Measurements from ENCODE around the gene MADD. TPM values are rescaled to one million over a fixed set of nuclear protein-coding genes. Genes with fewer than 3 reads are reported as not detected.

The MADD gene
- total RNA-seq, 2 donors from 2014 or later, result 22.8 to 41.2 TPM

DNA sequence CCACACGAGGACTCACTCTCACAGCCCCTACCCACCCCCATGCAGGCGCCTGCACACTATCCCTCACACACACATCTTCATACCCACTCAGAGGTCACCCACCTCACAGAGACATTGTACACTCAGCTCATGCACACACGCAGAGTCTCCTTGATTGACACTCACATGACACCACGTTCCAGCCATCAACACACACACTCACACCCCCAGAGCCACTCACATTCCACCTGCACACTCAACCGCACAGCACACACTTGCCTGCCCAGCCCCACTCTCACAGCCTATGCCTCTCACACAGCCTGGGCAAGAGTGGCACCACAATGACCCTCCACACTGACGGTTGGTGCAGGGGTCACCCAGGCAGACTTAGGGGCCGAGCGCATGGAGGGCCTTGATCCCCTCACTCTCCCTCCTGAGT lies 106.2 kb downstream of the MADD start:
- H3K4me3 ChIP-seq, result no peak overlapping the region
- no peaks in the 10 kb centered on the region for H3K36me3 ChIP-seq (replicated peaks in 1 of 2; ENCODE audit: insufficient read depth in 1 of 2, low read depth in 2 of 2)
- H3K9me3 ChIP-seq, result no peaks in the 10 kb centered on the region
- ATAC-seq, result no peak
- no peak overlapping the region for H3K27ac ChIP-seq
- no peaks in the 10 kb centered on the region for H3K4me1 ChIP-seq
- DNase-seq, result no peak
- intact Hi-C loops (cut with DNase I), result loop anchor here (5.0 kb wide), 1 partner anchor 76 kb away; no protein-coding TSS in a partner anchor
- no peak for TF ChIP-seq POLR2A (IDR thresholded peaks at IDR 0.05)
- TF ChIP-seq, protein P1, sequence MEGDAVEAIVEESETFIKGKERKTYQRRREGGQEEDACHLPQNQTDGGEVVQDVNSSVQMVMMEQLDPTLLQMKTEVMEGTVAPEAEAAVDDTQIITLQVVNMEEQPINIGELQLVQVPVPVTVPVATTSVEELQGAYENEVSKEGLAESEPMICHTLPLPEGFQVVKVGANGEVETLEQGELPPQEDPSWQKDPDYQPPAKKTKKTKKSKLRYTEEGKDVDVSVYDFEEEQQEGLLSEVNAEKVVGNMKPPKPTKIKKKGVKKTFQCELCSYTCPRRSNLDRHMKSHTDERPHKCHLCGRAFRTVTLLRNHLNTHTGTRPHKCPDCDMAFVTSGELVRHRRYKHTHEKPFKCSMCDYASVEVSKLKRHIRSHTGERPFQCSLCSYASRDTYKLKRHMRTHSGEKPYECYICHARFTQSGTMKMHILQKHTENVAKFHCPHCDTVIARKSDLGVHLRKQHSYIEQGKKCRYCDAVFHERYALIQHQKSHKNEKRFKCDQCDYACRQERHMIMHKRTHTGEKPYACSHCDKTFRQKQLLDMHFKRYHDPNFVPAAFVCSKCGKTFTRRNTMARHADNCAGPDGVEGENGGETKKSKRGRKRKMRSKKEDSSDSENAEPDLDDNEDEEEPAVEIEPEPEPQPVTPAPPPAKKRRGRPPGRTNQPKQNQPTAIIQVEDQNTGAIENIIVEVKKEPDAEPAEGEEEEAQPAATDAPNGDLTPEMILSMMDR (IDR thresholded peaks at IDR 0.05), result no peak
- H3K27me3 ChIP-seq, result no peaks in the 10 kb centered on the region
- WGBS, 2 donors, result 67 to 79% methylated on average over 8 of the region's 8 CpGs

- intact Hi-C loops (cut with DNase I), result loop anchor here (5.0 kb wide), 1 partner anchor 76 kb away; no protein-coding TSS in a partner anchor
- TF ChIP-seq, protein P1 (IDR thresholded peaks at IDR 0.05), result no peak
- TF ChIP-seq POLR2A (IDR thresholded peaks at IDR 0.05), result no peak
- Histone ChIP-seq H3K27ac (peak overlapping the region in 1 of 4 donors; percentile 57), H3K27me3 (no peaks in the 10 kb centered on the region), H3K4me1 (no peaks in the 10 kb centered on the region), H3K36me3 (replicated peaks in 1 of 2; ENCODE audit: insufficient read depth in 1 of 2, low read depth in 2 of 2) (no peaks in the 10 kb centered on the region), H3K4me3 (no peak overlapping the region), H3K9me3 (no peaks in the 10 kb centered on the region)
- WGBS, 2 donors, result 62 to 64% methylated on average over 7 to 14 of the region's 14 CpGs
- ATAC-seq (no peak), DNase-seq (peak in 1 of 4 donors; percentile 42)
Measured at GRCh38 chr11:47376525-47377371, 106.8 kb downstream of the MADD start.

- Histone ChIP-seq H3K4me3 (no peak overlapping the region), H3K27ac (peak overlapping the region in 1 of 4 donors; percentile 57), H3K4me1 (no peaks in the 10 kb centered on the region), H3K27me3 (no peaks in the 10 kb centered on the region), H3K36me3 (replicated peaks in 1 of 2; ENCODE audit: insufficient read depth in 1 of 2, low read depth in 2 of 2) (no peaks in the 10 kb centered on the region), H3K9me3 (no peaks in the 10 kb centered on the region)
- intact Hi-C loops (cut with DNase I), result loop anchor here (5.0 kb wide), 1 partner anchor 75 kb away; no protein-coding TSS in a partner anchor
- WGBS, 2 donors, result 60 to 91% methylated on average over 4 to 5 of the region's 5 CpGs
- no peak for TF ChIP-seq POLR2A (IDR thresholded peaks at IDR 0.05)
- TF ChIP-seq, protein P1 (IDR thresholded peaks at IDR 0.05), result no peak
- DNase-seq (no peak), ATAC-seq (no peak)
Measured at GRCh38 chr11:47377571-47378009, 107.7 kb downstream of the MADD start.

- no peaks in the 10 kb centered on the region for H3K9me3 ChIP-seq
- H3K36me3 ChIP-seq (replicated peaks in 1 of 2; ENCODE audit: insufficient read depth in 1 of 2, low read depth in 2 of 2), result no peaks in the 10 kb centered on the region
- peak in 1 of 3 donors; percentile 41 for TF ChIP-seq POLR2A (IDR thresholded peaks at IDR 0.05)
- TF ChIP-seq, protein P1 (IDR thresholded peaks at IDR 0.05), result no peak
- 66 to 70% methylated on average over 8 to 30 of the region's 31 CpGs for WGBS, 2 donors
- peak within 1 kb of the TSS in 2 of 4 donors; percentile 12 to 57 for H3K27ac ChIP-seq
- H3K4me1 ChIP-seq, result no peaks in the 10 kb centered on the region
- ATAC-seq (no peak), DNase-seq (peak in 2 of 4 donors; percentile 27 to 76)
- intact Hi-C loops (cut with DNase I), result loop anchor here (5.0 kb wide), 1 partner anchor 74 kb away; no protein-coding TSS in a partner anchor
- no peak within 1 kb of the TSS for H3K4me3 ChIP-seq
- no peaks in the 10 kb centered on the region for H3K27me3 ChIP-seq
Measured at GRCh38 chr11:47378010-47378835, 108.3 kb downstream of the MADD start, which contains the start of gene SPI1. TSS of gene SPI1 (minus strand) at chr11:47378547. CDS start at chr11:47378353, 194 bp downstream.
